Esophagus squamous epithelium (tissue), 5 donors: Measurements from ENCODE around the gene NAV3. TPM values are rescaled to one million over a fixed set of nuclear protein-coding genes. Genes with fewer than 3 reads are reported as not detected.

Source experiments
- DNase-seq: peaks from one replicate; lab custom pipeline; 2025; lab: John Stamatoyannopoulos, UW
- H3K27ac ChIP-seq, 4 donors: fragments of 200-600 bp; sonication (generic); one replicate each; pipeline ENCODE4 v1.5.1; 2016 to 2019; ENCODE audit warnings: mild to moderate bottlenecking in 1 of 4
- H3K27me3 ChIP-seq, 4 donors: fragments of 200-600 bp; sonication (generic); 1 replicate in 3 of 4; 2 replicates in 1 of 4; pipeline versions ENCODE4 v1.5.1 to v1.6.0; 2017 to 2021; ENCODE audit warnings: antibody characterized with exemption in 1 of 4
- H3K36me3 ChIP-seq, 3 donors: fragments of 200-600 bp; sonication (generic); one replicate each; pipeline ENCODE4 v1.5.1; 2016 to 2019
- H3K4me1 ChIP-seq, 3 donors: fragments of 200-600 bp; sonication (generic); one replicate each; pipeline ENCODE4 v1.5.1; 2017 to 2019
- H3K4me3 ChIP-seq, 4 donors: fragments of 200-600 bp; sonication (generic); 1 replicate in 3 of 4; 2 replicates in 1 of 4; pipeline ENCODE4 v1.5.1; 2016 to 2019; ENCODE audit warnings: mild to moderate bottlenecking in 2 of 4, moderate library complexity in 1 of 4
- H3K9me3 ChIP-seq, 3 donors: fragments of 200-600 bp; sonication (generic); one replicate each; pipeline ENCODE4 v1.5.1; 2016 to 2019
- POLR2A ChIP-seq, 4 donors: fragments of 450-650 bp; IDR thresholded peaks; one replicate each; pipeline ENCODE4 v1.6.1; 2017; ENCODE audit warnings: antibody characterized with exemption in 4 of 4, mild to moderate bottlenecking in 4 of 4, moderate library complexity in 3 of 4
- WGBS, 2 donors: methylation state at CpG; one replicate each; pipeline ENCODE4 v1.1.5; 2018; 5-methylcytosine and 5-hydroxymethylcytosine counted together
- intact Hi-C: fragments of 100-400 bp; cut with DNase I; formaldehyde crosslinking; loops from one replicate; pipeline ENCODE4 v1.15.0; 2022
- total RNA-seq, 4 donors: library from RNA; depleted of rRNA; stranded (reverse); fragments of >200 nt; gene quantifications; one replicate each; pipeline ENCODE4 v1.1.0, GENCODE V29; 2016
- TF ChIP-seq, protein P1 (sequence below), 6 experiments: fragments of 450-650 bp in 4 of 6; fragments of 200-600 bp in 2 of 6; sonication (generic) in 2 of 6; IDR thresholded peaks; one replicate each; pipeline ENCODE4 v1.5.1; 2016 to 2019; ENCODE audit warnings: antibody characterized with exemption in 6 of 6, mild to moderate bottlenecking in 4 of 6, moderate library complexity in 4 of 6
- donor health status: DM: yes; HTN: yes; CAD: no.

NAV3 gene
- total RNA-seq, 4 donors from 2014 or later: 0.34 to 4.6 (median 3.2) TPM

DNA sequence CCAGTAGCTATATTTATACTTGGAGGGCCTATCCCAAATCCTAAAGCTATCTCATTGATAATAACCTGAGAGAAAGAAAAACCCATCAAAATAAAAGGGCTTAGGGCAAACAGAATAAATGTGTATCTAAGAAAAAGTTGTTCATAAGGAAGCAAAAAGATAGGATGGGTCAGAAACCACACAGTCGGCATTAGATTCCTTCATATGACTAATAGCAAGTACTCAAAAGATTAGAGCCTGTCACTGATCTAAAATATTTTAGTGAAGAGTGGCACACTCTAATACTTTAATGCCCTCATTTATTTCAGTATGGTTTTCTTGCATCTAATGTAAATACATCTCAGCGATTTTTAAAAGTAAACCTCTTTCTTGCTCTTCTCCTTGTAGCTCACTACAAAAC is 17.1 kb upstream of the NAV3 start:
- intact Hi-C loops: no loop called here
- TF ChIP-seq POLR2A (IDR thresholded peaks at IDR 0.05): no peak
- TF ChIP-seq, protein P1, sequence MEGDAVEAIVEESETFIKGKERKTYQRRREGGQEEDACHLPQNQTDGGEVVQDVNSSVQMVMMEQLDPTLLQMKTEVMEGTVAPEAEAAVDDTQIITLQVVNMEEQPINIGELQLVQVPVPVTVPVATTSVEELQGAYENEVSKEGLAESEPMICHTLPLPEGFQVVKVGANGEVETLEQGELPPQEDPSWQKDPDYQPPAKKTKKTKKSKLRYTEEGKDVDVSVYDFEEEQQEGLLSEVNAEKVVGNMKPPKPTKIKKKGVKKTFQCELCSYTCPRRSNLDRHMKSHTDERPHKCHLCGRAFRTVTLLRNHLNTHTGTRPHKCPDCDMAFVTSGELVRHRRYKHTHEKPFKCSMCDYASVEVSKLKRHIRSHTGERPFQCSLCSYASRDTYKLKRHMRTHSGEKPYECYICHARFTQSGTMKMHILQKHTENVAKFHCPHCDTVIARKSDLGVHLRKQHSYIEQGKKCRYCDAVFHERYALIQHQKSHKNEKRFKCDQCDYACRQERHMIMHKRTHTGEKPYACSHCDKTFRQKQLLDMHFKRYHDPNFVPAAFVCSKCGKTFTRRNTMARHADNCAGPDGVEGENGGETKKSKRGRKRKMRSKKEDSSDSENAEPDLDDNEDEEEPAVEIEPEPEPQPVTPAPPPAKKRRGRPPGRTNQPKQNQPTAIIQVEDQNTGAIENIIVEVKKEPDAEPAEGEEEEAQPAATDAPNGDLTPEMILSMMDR (IDR thresholded peaks at IDR 0.05): no peak
- H3K36me3 ChIP-seq: no peaks in the 10 kb centered on the region

DNA sequence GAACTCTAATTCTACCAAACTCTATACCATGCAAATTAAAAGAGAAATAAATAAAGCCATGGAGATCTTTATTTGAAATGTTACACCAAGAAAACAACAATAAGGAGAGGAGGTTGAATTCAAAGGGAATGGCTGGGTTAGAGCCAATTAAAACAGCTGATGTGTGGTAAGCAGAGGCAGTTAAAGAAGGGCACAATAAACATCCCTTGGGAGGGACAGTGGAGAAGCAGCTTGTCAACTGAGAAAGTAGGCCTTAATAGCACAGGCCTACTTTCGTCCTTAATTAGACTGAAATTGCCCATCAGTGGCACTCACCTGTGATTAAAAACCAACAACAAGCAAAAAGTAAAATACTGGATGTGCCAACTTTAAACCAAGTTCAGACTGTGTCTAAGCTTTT is 16.3 kb upstream of the NAV3 start:
- Histone ChIP-seq H3K36me3 (no peaks in the 10 kb centered on the region), H3K4me1 (no peaks in the 10 kb centered on the region), H3K9me3 (no peaks in the 10 kb centered on the region), H3K27me3 (no peaks in the 10 kb centered on the region), H3K27ac (no peak overlapping the region), H3K4me3 (no peak overlapping the region)
- 81 to 89% methylated on average over 1 of the region's 1 CpG for WGBS, 2 donors
- TF ChIP-seq, protein P1 (IDR thresholded peaks at IDR 0.05): no peak
- no peak for TF ChIP-seq POLR2A (IDR thresholded peaks at IDR 0.05)
- DNase-seq: no peak
- intact Hi-C loops: no loop called here

More for the DNA sequence above, 17.1 kb upstream of the NAV3 start:
- no peak for DNase-seq
- Histone ChIP-seq H3K9me3 (no peaks in the 10 kb centered on the region), H3K27ac (no peak overlapping the region), H3K4me1 (no peaks in the 10 kb centered on the region), H3K4me3 (no peak overlapping the region), H3K27me3 (no peaks in the 10 kb centered on the region)
- 52 to 53% methylated on average over 2 of the region's 2 CpGs for WGBS, 2 donors

DNA sequence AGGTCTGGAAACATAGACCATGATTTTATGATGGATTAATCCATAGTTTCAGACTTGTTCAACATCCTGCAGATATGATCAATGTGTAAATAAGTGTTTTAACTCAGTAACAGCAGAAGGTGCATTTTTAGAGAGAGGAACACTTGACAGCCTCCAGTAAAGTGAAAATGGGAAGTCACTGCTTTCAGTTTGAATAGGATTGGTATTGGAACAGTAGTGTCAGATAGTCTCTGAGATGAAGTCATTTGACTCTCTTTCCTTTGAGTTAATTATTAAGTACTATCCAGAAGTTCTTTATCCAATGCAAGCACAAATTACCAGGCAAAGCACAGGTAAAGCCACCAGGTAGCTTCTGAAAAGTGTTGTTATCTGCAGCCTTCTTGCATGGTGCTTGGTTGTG is 14.5 kb upstream of the NAV3 start:
- no peaks in the 10 kb centered on the region for H3K27me3 ChIP-seq
- no peaks in the 10 kb centered on the region for H3K36me3 ChIP-seq
- intact Hi-C loops: no loop called here
- H3K9me3 ChIP-seq: no peaks in the 10 kb centered on the region
- no peak overlapping the region for H3K4me3 ChIP-seq
- H3K27ac ChIP-seq: no peak overlapping the region
- H3K4me1 ChIP-seq: no peaks in the 10 kb centered on the region
- DNase-seq: no peak
- no peak for TF ChIP-seq POLR2A (IDR thresholded peaks at IDR 0.05)
- TF ChIP-seq, protein P1 (IDR thresholded peaks at IDR 0.05): no peak

DNA sequence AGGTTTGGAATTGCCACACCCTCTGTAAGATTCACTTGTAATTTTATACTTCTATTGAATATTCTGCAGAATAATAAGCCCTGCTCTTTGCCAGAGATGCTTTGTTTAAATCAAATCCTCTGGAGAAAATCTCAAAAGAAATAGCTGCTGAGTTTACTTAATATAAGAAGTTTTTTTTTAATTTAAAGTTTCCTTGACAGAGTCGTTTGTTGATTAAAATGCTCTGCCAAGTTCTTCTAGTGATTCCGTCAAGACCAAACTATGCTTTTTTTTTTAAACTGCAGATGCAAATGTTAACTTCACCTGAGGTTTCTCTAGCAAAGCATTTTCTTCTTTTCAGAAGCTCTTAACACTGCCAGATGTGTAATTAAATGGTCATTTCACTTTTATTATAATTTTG is 13.4 kb upstream of the NAV3 start:
- intact Hi-C loops: no loop called here
- no peaks in the 10 kb centered on the region for H3K27me3 ChIP-seq
- no peak for DNase-seq
- H3K4me1 ChIP-seq: no peaks in the 10 kb centered on the region
- 23 to 27% methylated on average over 2 of the region's 2 CpGs for WGBS, 2 donors
- no peaks in the 10 kb centered on the region for H3K36me3 ChIP-seq
- no peak overlapping the region for H3K27ac ChIP-seq
- no peaks in the 10 kb centered on the region for H3K9me3 ChIP-seq
- no peak for TF ChIP-seq POLR2A (IDR thresholded peaks at IDR 0.05)
- TF ChIP-seq, protein P1 (IDR thresholded peaks at IDR 0.05): no peak
- H3K4me3 ChIP-seq: no peak overlapping the region

DNA sequence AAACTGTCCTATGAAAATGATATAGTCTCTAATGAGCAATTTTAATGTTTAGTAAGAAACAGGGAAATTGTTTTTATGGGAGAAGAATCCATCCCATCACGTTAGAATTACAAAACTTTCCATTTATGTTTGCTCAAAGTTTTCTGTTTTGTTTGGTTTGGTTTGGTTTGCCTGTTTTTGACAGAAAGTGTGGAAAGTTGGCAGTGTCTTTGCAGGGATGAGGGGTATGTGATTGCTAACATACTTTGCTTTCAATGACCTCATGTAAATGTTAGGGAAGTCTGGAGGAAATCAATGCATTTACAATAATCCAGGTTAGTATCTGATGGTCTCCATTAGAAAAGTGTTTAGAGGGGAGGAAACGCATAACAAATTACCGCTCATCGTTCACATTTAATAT is 12.3 kb upstream of the NAV3 start:
- TF ChIP-seq, protein P1 (IDR thresholded peaks at IDR 0.05): no peak
- TF ChIP-seq POLR2A (IDR thresholded peaks at IDR 0.05): no peak
- H3K27ac ChIP-seq: no peak overlapping the region
- no peak overlapping the region for H3K4me3 ChIP-seq
- intact Hi-C loops: no loop called here
- no peaks in the 10 kb centered on the region for H3K4me1 ChIP-seq
- no peaks in the 10 kb centered on the region for H3K27me3 ChIP-seq
- H3K36me3 ChIP-seq: no peaks in the 10 kb centered on the region
- no peak for DNase-seq
- 75 to 84% methylated on average over 4 of the region's 4 CpGs for WGBS, 2 donors
- no peaks in the 10 kb centered on the region for H3K9me3 ChIP-seq
